ENCODE data around the gene PHACTR3.

DNA sequence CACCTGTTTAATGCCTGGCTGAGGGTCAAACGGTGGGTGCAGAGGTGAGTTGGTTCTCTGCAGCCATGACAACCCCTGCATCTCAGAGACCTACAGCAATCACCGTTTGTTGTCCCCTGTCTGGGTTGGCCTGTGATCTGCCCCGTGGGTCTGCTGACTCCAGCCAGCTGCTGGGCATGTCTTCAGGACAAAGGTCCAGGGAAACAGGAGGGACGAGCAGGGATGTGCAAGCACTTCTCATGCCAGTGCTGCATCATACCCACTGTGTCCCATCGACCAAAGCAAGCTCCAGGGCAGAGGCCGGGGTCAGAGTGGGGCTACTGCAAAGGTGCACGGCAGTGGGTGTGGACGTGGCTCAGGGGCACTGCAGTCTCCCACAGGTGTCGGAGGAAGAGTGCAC lies 150.2 kb downstream of the PHACTR3 start:
- TF ChIP-seq, protein P1, sequence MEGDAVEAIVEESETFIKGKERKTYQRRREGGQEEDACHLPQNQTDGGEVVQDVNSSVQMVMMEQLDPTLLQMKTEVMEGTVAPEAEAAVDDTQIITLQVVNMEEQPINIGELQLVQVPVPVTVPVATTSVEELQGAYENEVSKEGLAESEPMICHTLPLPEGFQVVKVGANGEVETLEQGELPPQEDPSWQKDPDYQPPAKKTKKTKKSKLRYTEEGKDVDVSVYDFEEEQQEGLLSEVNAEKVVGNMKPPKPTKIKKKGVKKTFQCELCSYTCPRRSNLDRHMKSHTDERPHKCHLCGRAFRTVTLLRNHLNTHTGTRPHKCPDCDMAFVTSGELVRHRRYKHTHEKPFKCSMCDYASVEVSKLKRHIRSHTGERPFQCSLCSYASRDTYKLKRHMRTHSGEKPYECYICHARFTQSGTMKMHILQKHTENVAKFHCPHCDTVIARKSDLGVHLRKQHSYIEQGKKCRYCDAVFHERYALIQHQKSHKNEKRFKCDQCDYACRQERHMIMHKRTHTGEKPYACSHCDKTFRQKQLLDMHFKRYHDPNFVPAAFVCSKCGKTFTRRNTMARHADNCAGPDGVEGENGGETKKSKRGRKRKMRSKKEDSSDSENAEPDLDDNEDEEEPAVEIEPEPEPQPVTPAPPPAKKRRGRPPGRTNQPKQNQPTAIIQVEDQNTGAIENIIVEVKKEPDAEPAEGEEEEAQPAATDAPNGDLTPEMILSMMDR (IDR thresholded peaks at IDR 0.05; ENCODE audit: low read length): no peak
- TF ChIP-seq EZH2phosphoT487 (IDR thresholded peaks at IDR 0.05; ENCODE audit: low read length): no peak
- no peak for TF ChIP-seq EZH2 (optimal IDR thresholded peaks at IDR 0.05; ENCODE audit: low read depth, low read length)

Data from MM.1S (cell line).